HEK293 (cell line): ENCODE measurements around the gene DSCAML1.
"Not testable (repeated sequence)": the region's sequence is repeated elsewhere in the genome, so short reads cannot be mapped to it uniquely, and the experiment has no call there.

ENCODE experiments used
- KLF16 ChIP-seq: fragments of 450-650 bp; formaldehyde crosslinking; IDR thresholded peaks from 2 replicates; pipeline ENCODE4 v1.5.1; 2017; ENCODE audit warnings: missing biosample characterization, missing genetic modification characterization
- ZBTB17 ChIP-seq: fragments of 450-650 bp; formaldehyde crosslinking; IDR thresholded peaks from 2 replicates; pipeline ENCODE4 v1.5.1; 2016; ENCODE audit warnings: missing biosample characterization, missing genetic modification characterization
- ZFP3 ChIP-seq: fragments of 450-650 bp; formaldehyde crosslinking; IDR thresholded peaks from 2 replicates; pipeline ENCODE4 v1.5.1; 2016; ENCODE audit warnings: low read depth, missing biosample characterization, missing genetic modification characterization
- ZNF121 ChIP-seq: fragments of 450-650 bp; formaldehyde crosslinking; IDR thresholded peaks from 2 replicates; pipeline ENCODE4 v1.5.1; 2016; ENCODE audit warnings: missing biosample characterization, missing genetic modification characterization
- ZNF157 ChIP-seq: fragments of 450-650 bp; formaldehyde crosslinking; IDR thresholded peaks from 2 replicates; pipeline ENCODE4 v1.5.1; 2016; ENCODE audit warnings: missing biosample characterization, missing genetic modification characterization
- ZNF394 ChIP-seq: fragments of 450-650 bp; formaldehyde crosslinking; IDR thresholded peaks from 2 replicates; pipeline ENCODE4 v1.5.1; 2016; ENCODE audit warnings: missing biosample characterization, missing genetic modification characterization, mild to moderate bottlenecking, moderate library complexity, borderline replicate concordance
- ZNF416 ChIP-seq: fragments of 450-650 bp; formaldehyde crosslinking; IDR thresholded peaks from 2 replicates; pipeline ENCODE4 v1.5.1; 2016; ENCODE audit warnings: missing biosample characterization, missing genetic modification characterization
- ZNF555 ChIP-seq: fragments of 450-650 bp; formaldehyde crosslinking; conservative IDR thresholded peaks from 2 replicates; pipeline ENCODE4 v1.5.1; 2017; ENCODE audit warnings: missing biosample characterization, mild to moderate bottlenecking, missing genetic modification characterization, inconsistent platforms
- ZNF558 ChIP-seq: fragments of 450-650 bp; formaldehyde crosslinking; IDR thresholded peaks from 2 replicates; pipeline ENCODE4 v1.5.1; 2016; ENCODE audit warnings: missing biosample characterization, missing genetic modification characterization
- ZNF670 ChIP-seq: fragments of 450-650 bp; formaldehyde crosslinking; IDR thresholded peaks from 2 replicates; pipeline ENCODE4 v1.5.1; 2016; ENCODE audit warnings: missing biosample characterization, missing genetic modification characterization, low read depth
- TF ChIP-seq, protein P1 (sequence below): fragments of 450-650 bp; formaldehyde crosslinking; IDR thresholded peaks from 2 replicates; pipeline ENCODE4 v1.5.1; 2016; ENCODE audit warnings: missing biosample characterization, missing genetic modification characterization
- TF ChIP-seq, protein P2 (sequence below): fragments of 450-650 bp; IDR thresholded peaks from 2 replicates; pipeline ENCODE4 v1.5.1; 2018; ENCODE audit warnings: missing biosample characterization, missing genetic modification characterization
- TF ChIP-seq, protein P3 (sequence below): fragments of 450-650 bp; formaldehyde crosslinking; optimal IDR thresholded peaks from 2 replicates; pipeline ENCODE3; 2016; ENCODE audit warnings: missing biosample characterization, mild to moderate bottlenecking, missing genetic modification characterization
- TF ChIP-seq, protein P4 (sequence below): fragments of 450-650 bp; formaldehyde crosslinking; IDR thresholded peaks from 2 replicates; pipeline ENCODE4 v1.5.1; 2016; ENCODE audit warnings: missing biosample characterization, missing genetic modification characterization

DNA sequence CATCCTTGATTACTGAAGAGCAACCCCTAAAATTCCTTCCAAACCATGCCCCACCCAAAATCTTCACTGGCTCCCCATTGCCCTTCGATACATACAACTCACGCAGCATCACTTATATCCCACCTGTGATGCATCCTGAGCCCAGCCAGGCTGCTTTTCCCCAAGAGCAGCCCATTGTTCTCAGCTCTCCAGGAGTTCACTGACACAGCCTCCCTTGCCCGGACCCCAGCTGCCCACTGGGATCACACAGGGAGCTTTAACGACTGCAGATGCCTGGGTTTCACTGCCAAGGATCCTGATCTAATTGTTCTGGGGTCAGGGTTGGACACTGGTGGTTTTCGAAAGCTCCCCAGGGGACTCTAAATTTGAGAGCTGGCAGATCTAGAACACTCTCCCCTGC lies 33.6 kb downstream of the DSCAML1 start:
- TF ChIP-seq ZNF157, ZBTB17, ZNF121, ZNF416, ZNF394, ZNF555, ZFP3, ZNF558, KLF16, ZNF670 (tag by site-specific recombination): not testable (repeated sequence)
- TF ChIP-seq, protein P1, sequence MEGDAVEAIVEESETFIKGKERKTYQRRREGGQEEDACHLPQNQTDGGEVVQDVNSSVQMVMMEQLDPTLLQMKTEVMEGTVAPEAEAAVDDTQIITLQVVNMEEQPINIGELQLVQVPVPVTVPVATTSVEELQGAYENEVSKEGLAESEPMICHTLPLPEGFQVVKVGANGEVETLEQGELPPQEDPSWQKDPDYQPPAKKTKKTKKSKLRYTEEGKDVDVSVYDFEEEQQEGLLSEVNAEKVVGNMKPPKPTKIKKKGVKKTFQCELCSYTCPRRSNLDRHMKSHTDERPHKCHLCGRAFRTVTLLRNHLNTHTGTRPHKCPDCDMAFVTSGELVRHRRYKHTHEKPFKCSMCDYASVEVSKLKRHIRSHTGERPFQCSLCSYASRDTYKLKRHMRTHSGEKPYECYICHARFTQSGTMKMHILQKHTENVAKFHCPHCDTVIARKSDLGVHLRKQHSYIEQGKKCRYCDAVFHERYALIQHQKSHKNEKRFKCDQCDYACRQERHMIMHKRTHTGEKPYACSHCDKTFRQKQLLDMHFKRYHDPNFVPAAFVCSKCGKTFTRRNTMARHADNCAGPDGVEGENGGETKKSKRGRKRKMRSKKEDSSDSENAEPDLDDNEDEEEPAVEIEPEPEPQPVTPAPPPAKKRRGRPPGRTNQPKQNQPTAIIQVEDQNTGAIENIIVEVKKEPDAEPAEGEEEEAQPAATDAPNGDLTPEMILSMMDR, result not testable (repeated sequence)
- TF ChIP-seq, protein P2, sequence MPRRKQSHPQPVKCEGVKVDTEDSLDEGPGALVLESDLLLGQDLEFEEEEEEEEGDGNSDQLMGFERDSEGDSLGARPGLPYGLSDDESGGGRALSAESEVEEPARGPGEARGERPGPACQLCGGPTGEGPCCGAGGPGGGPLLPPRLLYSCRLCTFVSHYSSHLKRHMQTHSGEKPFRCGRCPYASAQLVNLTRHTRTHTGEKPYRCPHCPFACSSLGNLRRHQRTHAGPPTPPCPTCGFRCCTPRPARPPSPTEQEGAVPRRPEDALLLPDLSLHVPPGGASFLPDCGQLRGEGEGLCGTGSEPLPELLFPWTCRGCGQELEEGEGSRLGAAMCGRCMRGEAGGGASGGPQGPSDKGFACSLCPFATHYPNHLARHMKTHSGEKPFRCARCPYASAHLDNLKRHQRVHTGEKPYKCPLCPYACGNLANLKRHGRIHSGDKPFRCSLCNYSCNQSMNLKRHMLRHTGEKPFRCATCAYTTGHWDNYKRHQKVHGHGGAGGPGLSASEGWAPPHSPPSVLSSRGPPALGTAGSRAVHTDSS (tag by site-specific recombination), result not testable (repeated sequence)
- TF ChIP-seq, protein P3, sequence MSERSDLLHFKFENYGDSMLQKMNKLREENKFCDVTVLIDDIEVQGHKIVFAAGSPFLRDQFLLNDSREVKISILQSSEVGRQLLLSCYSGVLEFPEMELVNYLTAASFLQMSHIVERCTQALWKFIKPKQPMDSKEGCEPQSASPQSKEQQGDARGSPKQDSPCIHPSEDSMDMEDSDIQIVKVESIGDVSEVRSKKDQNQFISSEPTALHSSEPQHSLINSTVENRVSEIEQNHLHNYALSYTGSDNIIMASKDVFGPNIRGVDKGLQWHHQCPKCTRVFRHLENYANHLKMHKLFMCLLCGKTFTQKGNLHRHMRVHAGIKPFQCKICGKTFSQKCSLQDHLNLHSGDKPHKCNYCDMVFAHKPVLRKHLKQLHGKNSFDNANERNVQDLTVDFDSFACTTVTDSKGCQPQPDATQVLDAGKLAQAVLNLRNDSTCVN, result not testable (repeated sequence)
- TF ChIP-seq, protein P4, sequence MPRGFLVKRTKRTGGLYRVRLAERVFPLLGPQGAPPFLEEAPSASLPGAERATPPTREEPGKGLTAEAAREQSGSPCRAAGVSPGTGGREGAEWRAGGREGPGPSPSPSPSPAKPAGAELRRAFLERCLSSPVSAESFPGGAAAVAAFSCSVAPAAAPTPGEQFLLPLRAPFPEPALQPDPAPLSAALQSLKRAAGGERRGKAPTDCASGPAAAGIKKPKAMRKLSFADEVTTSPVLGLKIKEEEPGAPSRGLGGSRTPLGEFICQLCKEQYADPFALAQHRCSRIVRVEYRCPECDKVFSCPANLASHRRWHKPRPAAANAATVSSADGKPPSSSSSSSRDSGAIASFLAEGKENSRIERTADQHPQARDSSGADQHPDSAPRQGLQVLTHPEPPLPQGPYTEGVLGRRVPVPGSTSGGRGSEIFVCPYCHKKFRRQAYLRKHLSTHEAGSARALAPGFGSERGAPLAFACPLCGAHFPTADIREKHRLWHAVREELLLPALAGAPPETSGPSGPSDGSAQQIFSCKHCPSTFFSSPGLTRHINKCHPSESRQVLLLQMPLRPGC (tag by site-specific recombination), result not testable (repeated sequence)
